Tibial artery (tissue), 4 donors: Measurements from ENCODE around the gene LRRTM4.
"Not testable (repeated sequence)": the region's sequence is repeated elsewhere in the genome, so short reads cannot be mapped to it uniquely, and the experiment has no call there.

Experiments
- DNase-seq, 2 donors: peaks; one replicate each; pipeline ENCODE4 v3.0.0-alpha.2; 2019
- H3K27ac ChIP-seq, 2 donors: fragments of 200-600 bp; sonication (generic) in 1 of 2; 1 replicate in 1 of 2; 2 replicates in 1 of 2; pipeline ENCODE4 v1.5.1; 2018 to 2019; ENCODE audit warnings: mild to moderate bottlenecking in 1 of 2
- H3K27me3 ChIP-seq, 2 donors: fragments of 200-600 bp; sonication (generic) in 1 of 2; one replicate each; pipeline versions ENCODE4 v1.5.1 to v1.6.0; 2016 to 2019
- H3K36me3 ChIP-seq, 3 donors: fragments of 200-600 bp; sonication (generic) in 2 of 3; one replicate each; pipeline ENCODE4 v1.5.1; 2016 to 2019; ENCODE audit warnings: mild to moderate bottlenecking in 2 of 3
- H3K4me1 ChIP-seq, 4 donors: fragments of 200-600 bp; sonication (generic) in 2 of 4; 1 replicate in 3 of 4; 2 replicates in 1 of 4; pipeline ENCODE4 v1.5.1; 2016 to 2019
- H3K4me3 ChIP-seq, 2 donors: fragments of 200-600 bp; sonication (generic) in 1 of 2; 1 replicate in 1 of 2; 2 replicates in 1 of 2; pipeline ENCODE4 v1.5.1; 2018 to 2019; ENCODE audit warnings: mild to moderate bottlenecking in 2 of 2
- H3K9me3 ChIP-seq, 3 donors: fragments of 200-600 bp; sonication (generic) in 1 of 3; one replicate each; pipeline ENCODE4 v1.5.1; 2016 to 2019
- intact Hi-C: fragments of 100-400 bp; cut with DNase I; formaldehyde crosslinking; loops from one replicate; pipeline ENCODE4 v1.15.0; 2023; ENCODE audit warnings: low total_unique reads
- TF ChIP-seq, protein P1 (sequence below), 2 experiments: fragments of 200-600 bp in 1 of 2; fragments of 450-650 bp in 1 of 2; IDR thresholded peaks; one replicate each; pipeline ENCODE4 v1.5.1; 2017 to 2019; ENCODE audit warnings: antibody characterized with exemption in 2 of 2, mild to moderate bottlenecking in 1 of 2, moderate library complexity in 1 of 2

The LRRTM4 gene

DNA sequence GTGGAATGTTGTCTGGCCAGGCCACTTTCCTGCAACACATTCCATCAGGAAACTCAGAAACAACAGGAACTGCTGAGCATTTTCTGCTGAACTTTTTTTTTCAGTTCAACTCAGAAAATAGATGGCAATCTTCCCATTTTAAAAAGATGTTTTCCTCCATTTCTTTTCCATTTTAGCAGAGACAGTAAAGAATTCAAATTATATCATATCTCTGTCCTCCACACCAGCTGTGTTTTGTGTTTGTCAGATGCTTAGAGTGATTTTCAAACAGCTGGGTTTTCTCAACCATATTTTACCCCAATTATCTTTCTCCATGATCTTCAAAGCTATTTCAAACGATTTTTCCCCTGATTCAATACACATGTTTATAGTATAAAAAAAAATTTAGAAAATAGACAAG is 713.4 kb downstream of the LRRTM4 start:
- Histone ChIP-seq H3K4me1 (no peaks in the 10 kb centered on the region), H3K36me3 (no peaks in the 10 kb centered on the region), H3K9me3 (no peaks in the 10 kb centered on the region), H3K4me3 (no peak overlapping the region), H3K27ac (no peak overlapping the region), H3K27me3 (no peaks in the 10 kb centered on the region)
- TF ChIP-seq, protein P1, sequence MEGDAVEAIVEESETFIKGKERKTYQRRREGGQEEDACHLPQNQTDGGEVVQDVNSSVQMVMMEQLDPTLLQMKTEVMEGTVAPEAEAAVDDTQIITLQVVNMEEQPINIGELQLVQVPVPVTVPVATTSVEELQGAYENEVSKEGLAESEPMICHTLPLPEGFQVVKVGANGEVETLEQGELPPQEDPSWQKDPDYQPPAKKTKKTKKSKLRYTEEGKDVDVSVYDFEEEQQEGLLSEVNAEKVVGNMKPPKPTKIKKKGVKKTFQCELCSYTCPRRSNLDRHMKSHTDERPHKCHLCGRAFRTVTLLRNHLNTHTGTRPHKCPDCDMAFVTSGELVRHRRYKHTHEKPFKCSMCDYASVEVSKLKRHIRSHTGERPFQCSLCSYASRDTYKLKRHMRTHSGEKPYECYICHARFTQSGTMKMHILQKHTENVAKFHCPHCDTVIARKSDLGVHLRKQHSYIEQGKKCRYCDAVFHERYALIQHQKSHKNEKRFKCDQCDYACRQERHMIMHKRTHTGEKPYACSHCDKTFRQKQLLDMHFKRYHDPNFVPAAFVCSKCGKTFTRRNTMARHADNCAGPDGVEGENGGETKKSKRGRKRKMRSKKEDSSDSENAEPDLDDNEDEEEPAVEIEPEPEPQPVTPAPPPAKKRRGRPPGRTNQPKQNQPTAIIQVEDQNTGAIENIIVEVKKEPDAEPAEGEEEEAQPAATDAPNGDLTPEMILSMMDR (IDR thresholded peaks at IDR 0.05) = no peak
- no peak for DNase-seq
- intact Hi-C loops = no loop called here

DNA sequence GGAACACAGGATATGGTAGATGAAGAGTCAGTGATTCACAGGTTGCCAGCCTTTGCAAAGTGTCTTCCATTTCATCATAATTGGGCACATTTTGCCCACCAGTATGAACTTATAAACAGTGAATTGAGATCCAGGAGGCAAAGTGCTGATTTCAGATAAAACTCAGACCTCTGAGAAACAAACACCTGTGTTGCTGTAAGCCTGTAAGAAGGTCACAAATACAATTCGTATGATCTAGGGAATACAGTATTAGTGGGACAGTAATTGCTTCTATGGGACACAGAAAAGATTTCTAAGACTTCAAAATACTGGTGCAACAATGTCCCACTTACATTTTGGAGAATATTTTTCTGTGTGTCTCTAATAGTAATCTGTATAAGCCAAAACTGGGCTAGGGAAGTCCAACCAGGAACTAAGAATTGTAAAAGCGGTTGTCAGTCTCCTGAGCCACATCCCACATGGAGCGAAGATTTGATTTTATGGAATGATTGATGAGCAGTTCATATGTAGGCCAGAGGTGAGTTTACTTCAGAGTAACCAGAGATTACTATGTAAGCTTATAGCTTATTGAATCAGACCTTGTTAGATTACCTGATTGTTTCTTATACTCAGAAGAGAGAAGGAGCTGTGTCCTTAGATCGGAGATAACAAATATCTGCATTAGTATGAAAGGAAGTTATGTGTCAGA is 728.4 kb downstream of the LRRTM4 start:
- Histone ChIP-seq H3K4me1 (no peaks in the 10 kb centered on the region), H3K4me3 (no peak overlapping the region), H3K27ac (no peak overlapping the region), H3K27me3 (no peaks in the 10 kb centered on the region), H3K36me3 (no peaks in the 10 kb centered on the region), H3K9me3 (no peaks in the 10 kb centered on the region)
- TF ChIP-seq, protein P1 (IDR thresholded peaks at IDR 0.05) = no peak
- intact Hi-C loops = no loop called here
- no peak for DNase-seq

DNA sequence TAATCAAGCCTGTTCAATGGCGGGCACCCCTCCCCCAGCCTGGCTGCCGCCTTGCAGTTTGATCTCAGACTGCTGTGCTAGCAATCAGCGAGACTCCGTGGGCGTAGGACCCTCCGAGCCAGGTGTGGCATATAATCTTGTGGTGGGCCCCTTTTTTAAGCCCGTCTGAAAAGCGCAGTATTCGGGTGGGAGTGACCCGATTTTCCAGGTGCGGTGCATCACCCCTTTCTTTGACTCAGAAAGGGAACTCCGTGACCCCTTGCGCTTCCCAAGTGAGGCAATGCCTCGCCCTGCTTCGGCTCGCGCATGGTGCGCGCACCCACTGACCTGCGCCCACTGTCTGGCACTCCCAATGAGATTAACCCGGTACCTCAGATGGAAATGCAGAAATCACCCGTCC is 740.9 kb downstream of the LRRTM4 start:
- H3K4me3 ChIP-seq, H3K9me3 ChIP-seq, H3K27ac ChIP-seq, DNase-seq, H3K36me3 ChIP-seq, H3K4me1 ChIP-seq, intact Hi-C loops, H3K27me3 ChIP-seq: not testable (repeated sequence)

DNA sequence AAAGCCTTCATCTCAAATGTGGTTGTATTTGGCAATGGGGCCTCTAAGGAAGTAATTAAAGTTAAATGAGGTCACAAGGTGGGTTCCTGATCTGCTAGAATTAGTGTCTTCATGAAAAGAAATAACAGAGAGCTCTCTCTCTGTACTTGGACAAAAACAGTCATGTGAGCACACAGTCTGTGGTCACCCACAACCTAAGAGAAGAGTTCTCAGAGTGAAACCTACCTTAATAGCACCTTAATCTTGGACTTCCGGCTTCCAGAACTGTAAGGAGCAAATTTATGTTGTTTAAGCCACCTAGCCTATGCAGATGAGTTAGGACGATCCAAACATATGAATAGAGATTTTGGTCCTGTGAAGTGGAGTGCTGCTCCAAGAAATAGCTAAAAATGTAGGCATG is 758.9 kb downstream of the LRRTM4 start:
- intact Hi-C loops = no loop called here
- Histone ChIP-seq H3K4me3 (no peak overlapping the region), H3K4me1 (no peaks in the 10 kb centered on the region), H3K27me3 (no peaks in the 10 kb centered on the region), H3K36me3 (no peaks in the 10 kb centered on the region), H3K27ac (no peak overlapping the region), H3K9me3 (no peaks in the 10 kb centered on the region)
- DNase-seq = no peak
- TF ChIP-seq, protein P1 (IDR thresholded peaks at IDR 0.05) = no peak

DNA sequence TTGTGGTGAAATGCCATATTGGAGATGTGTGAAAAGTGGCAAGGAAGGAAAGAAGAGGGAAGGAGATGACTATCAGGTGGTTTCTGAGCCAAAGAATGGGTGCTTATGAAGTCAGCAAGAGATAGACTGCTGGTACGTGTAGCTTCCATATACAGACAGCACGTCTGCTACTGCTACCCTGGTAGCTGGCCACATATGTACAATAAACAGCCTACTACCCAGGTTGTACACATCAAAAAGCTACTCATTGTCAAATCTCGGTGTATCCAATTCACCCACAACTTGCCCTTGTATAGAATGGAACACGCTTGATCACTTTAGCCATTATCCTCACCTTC is 761.8 kb downstream of the LRRTM4 start:
- Histone ChIP-seq H3K9me3 (no peaks in the 10 kb centered on the region), H3K27me3 (no peaks in the 10 kb centered on the region), H3K4me3 (no peak overlapping the region), H3K4me1 (no peaks in the 10 kb centered on the region), H3K36me3 (no peaks in the 10 kb centered on the region), H3K27ac (no peak overlapping the region)
- TF ChIP-seq, protein P1 (IDR thresholded peaks at IDR 0.05) = no peak
- intact Hi-C loops = no loop called here
- DNase-seq = no peak

DNA sequence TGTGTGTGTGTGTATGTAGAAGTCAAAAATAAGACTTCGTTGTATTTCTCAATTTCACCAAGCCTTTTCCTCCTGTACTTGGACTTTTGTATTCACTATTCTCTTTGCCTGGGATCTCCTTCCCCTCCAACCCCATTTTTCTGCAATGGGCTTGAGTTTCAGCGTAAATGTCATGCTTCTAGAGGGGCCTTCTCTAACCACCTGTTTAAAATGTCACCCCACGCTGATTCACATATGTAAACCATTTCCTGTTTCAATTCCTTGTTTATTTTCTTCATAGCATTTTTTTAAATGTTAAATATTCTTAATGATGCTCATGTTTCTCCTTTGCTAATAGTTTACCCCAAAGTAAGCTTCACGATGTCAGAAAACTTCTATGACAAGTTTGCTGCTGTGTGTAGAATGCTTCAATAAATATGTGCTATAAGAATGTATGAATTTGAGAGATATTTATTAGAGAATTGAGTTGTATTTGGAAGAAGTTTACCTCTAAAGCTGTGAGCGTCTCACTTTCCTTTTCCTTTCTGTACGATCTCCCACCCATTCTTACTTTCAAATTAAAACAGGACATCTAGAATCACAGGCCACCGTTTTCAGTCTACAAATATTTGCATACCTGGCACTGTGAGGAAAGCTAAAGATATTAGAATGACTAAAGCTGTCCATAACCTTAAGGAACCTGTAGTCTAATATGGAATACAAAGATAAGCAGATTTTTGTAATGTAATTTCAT is 762.4 kb downstream of the LRRTM4 start:
- TF ChIP-seq, protein P1 (IDR thresholded peaks at IDR 0.05) = no peak
- Histone ChIP-seq H3K36me3 (no peaks in the 10 kb centered on the region), H3K27me3 (no peaks in the 10 kb centered on the region), H3K4me3 (no peak overlapping the region), H3K9me3 (no peaks in the 10 kb centered on the region), H3K27ac (no peak overlapping the region), H3K4me1 (no peaks in the 10 kb centered on the region)
- intact Hi-C loops = no loop called here
- no peak for DNase-seq
